ENCODE data around the gene NRROS.

NRROS gene

GRCh38 chr3:196706731-196707130, 67.2 kb downstream of the NRROS start:
- DNase-seq (ENCODE audit: low spot score in 2 of 2) (no peak), ATAC-seq (no peak)
- H3K27ac Mint-ChIP-seq, result no peak overlapping the region
- H3K36me3 Mint-ChIP-seq, result peaks cover 7% of the 10 kb centered on the region
- H3K4me3 Mint-ChIP-seq, result no peak overlapping the region
- no peaks in the 10 kb centered on the region for H3K9me3 Mint-ChIP-seq
- peaks cover 13% of the 10 kb centered on the region for H3K4me1 Mint-ChIP-seq

- Mint-ChIP-seq H3K27ac (no peak overlapping the region), H3K36me3 (peaks cover 11% of the 10 kb centered on the region), H3K4me3 (no peak overlapping the region), H3K4me1 (peaks cover 15% of the 10 kb centered on the region), H3K9me3 (no peaks in the 10 kb centered on the region)
- ATAC-seq (no peak), DNase-seq (ENCODE audit: low spot score in 2 of 2) (no peak)
These were observed 68.1 kb downstream of the NRROS start for GRCh38 chr3:196707566-196707965.

GRCh38 chr3:196708467-196708866, 69.0 kb downstream of the NRROS start:
- no peak for DNase-seq (ENCODE audit: low spot score in 2 of 2)
- no peak overlapping the region for H3K27ac Mint-ChIP-seq
- H3K4me3 Mint-ChIP-seq, result no peak overlapping the region
- H3K9me3 Mint-ChIP-seq, result no peaks in the 10 kb centered on the region
- peaks cover 17% of the 10 kb centered on the region for H3K36me3 Mint-ChIP-seq
- no peak for ATAC-seq
- peaks cover 15% of the 10 kb centered on the region for H3K4me1 Mint-ChIP-seq
